ENCODE data around the gene RAB11FIP3. TPM values are rescaled to one million over a fixed set of nuclear protein-coding genes. Genes with fewer than 3 reads are reported as not detected.

RAB11FIP3 gene
- total RNA-seq, 2 experiments from 2014 or later: 29.0 to 51.2 TPM

DNA sequence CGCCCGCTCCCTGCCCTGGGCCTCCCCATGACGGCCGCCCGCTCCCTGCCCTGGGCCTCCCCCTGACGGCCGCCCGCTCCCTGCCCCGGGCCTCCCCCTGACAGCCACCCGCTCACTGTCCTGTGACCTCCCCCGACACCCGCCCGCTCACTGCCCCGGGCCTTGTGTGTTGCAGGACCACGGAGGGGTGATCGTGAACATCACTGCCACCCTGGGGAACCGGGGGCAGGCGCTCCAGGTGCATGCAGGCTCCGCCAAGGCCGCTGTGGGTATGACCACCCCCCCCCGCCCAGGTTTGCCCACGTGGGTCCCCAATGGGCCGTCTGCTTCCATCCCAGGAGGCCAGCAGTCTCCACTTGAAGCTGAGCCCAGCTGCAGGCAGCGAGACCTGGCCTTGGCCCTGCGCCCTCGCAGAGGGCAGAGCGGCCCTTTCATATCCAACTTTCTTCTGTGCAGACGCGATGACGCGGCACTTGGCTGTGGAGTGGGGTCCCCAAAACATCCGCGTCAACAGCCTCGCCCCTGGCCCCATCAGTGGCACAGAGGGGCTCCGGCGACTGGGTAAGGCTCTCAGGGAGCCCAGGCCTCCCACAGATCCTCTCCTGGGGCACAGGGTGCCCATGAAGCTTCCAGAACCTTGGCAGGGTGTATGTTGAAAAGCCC is 14.8 kb upstream of the RAB11FIP3 start:
- Histone ChIP-seq H3K9me3 (ENCODE audit: low read length) (no peaks in the 10 kb centered on the region), H3K27ac (ENCODE audit: low read depth, low read length, poor library complexity, severe bottlenecking) (no peak overlapping the region), H3K4me1 (ENCODE audit: insufficient read depth, low read length, poor library complexity, severe bottlenecking) (no peaks in the 10 kb centered on the region), H3K36me3 (ENCODE audit: insufficient read depth, low read length) (no peaks in the 10 kb centered on the region), H3K79me2 (ENCODE audit: insufficient read depth, low read depth, low read length) (no peaks in the 10 kb centered on the region), H3K4me2 (ENCODE audit: low read length) (no peak overlapping the region), H3K9me2 (ENCODE audit: insufficient read depth, low read length) (no peaks in the 10 kb centered on the region), H2AFZ (ENCODE audit: low read length) (no peak overlapping the region), H3K4me3 (ENCODE audit: low read depth, low read length, poor library complexity, severe bottlenecking) (no peak overlapping the region), H4K20me1 (ENCODE audit: insufficient read depth, low read length) (no peaks in the 10 kb centered on the region)
- ChIA-PET POLR2A (interaction anchor here (0.8 kb wide), 1 partner anchor 13 kb away, joined by 3 read pairs; no protein-coding TSS in a partner anchor), CTCF (ENCODE audit: unreplicated experiment) (no interaction called here)
- DNase-seq (ENCODE audit: low spot score): no peak
- TF ChIP-seq, protein P1, sequence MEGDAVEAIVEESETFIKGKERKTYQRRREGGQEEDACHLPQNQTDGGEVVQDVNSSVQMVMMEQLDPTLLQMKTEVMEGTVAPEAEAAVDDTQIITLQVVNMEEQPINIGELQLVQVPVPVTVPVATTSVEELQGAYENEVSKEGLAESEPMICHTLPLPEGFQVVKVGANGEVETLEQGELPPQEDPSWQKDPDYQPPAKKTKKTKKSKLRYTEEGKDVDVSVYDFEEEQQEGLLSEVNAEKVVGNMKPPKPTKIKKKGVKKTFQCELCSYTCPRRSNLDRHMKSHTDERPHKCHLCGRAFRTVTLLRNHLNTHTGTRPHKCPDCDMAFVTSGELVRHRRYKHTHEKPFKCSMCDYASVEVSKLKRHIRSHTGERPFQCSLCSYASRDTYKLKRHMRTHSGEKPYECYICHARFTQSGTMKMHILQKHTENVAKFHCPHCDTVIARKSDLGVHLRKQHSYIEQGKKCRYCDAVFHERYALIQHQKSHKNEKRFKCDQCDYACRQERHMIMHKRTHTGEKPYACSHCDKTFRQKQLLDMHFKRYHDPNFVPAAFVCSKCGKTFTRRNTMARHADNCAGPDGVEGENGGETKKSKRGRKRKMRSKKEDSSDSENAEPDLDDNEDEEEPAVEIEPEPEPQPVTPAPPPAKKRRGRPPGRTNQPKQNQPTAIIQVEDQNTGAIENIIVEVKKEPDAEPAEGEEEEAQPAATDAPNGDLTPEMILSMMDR (conservative IDR thresholded peaks at IDR 0.05; ENCODE audit: low read length): no peak
- no peak for TF ChIP-seq EZH2phosphoT487 (IDR thresholded peaks at IDR 0.05; ENCODE audit: borderline replicate concordance, low read depth, low read length)
- intact Hi-C loops (cut with micrococcal nuclease; ENCODE audit: unreplicated experiment): no loop called here
- BruUV-seq (replicated peaks): no TSS peak

DNA sequence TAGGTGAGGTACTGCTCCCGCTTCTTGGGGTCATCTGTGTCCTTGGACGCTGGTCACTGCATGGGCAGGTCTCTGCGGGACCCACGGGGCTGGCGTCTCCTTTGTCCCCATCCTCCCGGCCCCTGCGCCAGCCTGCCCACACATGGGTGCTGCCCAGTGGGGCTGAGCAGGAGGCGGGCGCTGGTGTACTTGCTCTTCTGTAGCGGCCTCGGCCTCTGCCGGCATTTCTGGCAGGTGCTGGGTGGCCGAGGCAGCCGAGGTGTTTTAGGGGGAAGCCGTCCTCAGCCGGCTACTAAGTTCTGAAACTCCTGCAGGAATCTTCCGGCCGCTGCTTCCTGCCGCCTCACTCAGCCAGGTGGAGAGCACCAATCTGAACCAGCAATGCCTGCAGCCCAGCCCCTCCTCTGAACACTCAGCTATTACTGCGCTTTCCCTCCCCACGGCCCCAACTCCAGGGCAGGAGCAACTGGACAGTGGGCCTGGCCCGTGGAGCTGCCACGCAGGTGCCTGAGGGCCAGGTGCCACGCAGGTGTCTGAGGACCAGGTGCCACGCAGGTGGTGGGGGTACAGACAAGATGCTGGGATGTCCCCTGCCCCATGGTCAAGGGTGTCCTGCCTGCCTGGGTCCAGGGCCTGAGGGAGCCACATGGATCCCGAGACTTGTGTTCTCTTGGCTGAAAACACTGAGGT is 13.7 kb upstream of the RAB11FIP3 start:
- intact Hi-C loops (cut with micrococcal nuclease; ENCODE audit: unreplicated experiment): no loop called here
- Histone ChIP-seq H3K79me2 (ENCODE audit: insufficient read depth, low read depth, low read length) (no peaks in the 10 kb centered on the region), H3K4me2 (ENCODE audit: low read length) (no peak overlapping the region), H3K4me1 (ENCODE audit: insufficient read depth, low read length, poor library complexity, severe bottlenecking) (no peaks in the 10 kb centered on the region), H3K27ac (ENCODE audit: low read depth, low read length, poor library complexity, severe bottlenecking) (no peak overlapping the region), H3K36me3 (ENCODE audit: insufficient read depth, low read length) (no peaks in the 10 kb centered on the region), H3K9me2 (ENCODE audit: insufficient read depth, low read length) (no peaks in the 10 kb centered on the region), H3K4me3 (ENCODE audit: low read depth, low read length, poor library complexity, severe bottlenecking) (no peak overlapping the region), H2AFZ (ENCODE audit: low read length) (no peak overlapping the region), H4K20me1 (ENCODE audit: insufficient read depth, low read length) (no peaks in the 10 kb centered on the region), H3K9me3 (ENCODE audit: low read length) (no peaks in the 10 kb centered on the region)
- ChIA-PET CTCF (ENCODE audit: unreplicated experiment) (no interaction called here), POLR2A (interaction anchor here (0.8 kb wide), 1 partner anchor 12 kb away, joined by 3 read pairs; no protein-coding TSS in a partner anchor)
- TF ChIP-seq, protein P1 (conservative IDR thresholded peaks at IDR 0.05; ENCODE audit: low read length): no peak
- TF ChIP-seq EZH2phosphoT487 (IDR thresholded peaks at IDR 0.05; ENCODE audit: borderline replicate concordance, low read depth, low read length): no peak
- BruUV-seq (replicated peaks): no TSS peak
- DNase-seq (ENCODE audit: low spot score): no peak

Data from OCI-LY7 (cell line).